ENCODE data around the gene PDLIM1. TPM values are rescaled to one million over a fixed set of nuclear protein-coding genes. Genes with fewer than 3 reads are reported as not detected.

PDLIM1 gene
- total RNA-seq, 4 donors from 2014 or later, result 59.5 to 142 (median 79.2) TPM

DNA sequence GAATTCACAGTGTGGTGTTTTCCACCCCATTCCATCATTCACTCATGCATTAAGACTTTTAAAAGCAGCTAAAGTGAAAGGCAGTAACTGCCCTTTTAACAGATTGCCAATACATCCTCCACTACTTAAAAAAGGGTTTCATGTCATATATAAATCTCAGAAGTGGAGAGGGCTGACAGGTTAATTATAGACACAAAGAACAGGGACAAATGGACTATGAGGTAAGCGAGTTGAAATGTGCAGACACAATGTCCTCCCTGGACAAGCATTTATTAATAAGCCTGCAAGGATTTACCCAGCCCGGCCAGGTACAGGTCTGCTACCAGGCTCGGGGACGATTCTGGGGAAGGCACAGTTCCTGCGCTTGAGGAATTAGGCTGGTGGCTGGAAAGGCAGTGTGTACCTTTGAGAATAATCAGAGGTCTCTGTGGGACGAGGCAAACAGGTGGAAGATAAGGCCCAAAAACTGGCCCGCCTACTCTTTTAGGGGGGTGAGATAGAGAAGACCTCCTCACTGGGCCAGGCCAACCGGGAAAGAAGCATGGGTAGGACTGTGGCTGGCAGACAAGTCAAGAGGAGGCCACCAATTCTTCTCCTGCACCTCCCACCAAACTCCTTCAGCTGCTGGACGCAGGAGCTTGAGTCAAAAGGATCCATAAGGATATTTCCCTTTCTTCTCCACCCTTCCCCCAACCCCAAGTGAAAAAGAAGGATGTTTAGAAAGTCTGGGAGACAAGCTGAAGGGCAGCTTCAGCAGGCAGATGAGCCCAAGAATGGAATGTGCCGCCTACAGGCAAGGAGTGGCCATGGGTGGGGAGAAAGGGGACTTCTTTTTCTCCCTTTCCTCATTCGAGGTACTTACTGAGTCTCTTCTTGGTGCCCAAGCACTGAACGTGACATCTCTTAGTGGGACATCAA, 1.5 kb downstream of the PDLIM1 start:
- intact Hi-C loops (cut with DNase I), result no loop called here
- peaks cover 18 to 69% (median 28%) of the 10 kb centered on the region in 3 donors for H3K4me1 ChIP-seq
- WGBS, 2 donors, result 29 to 42% methylated on average over 12 of the region's 12 CpGs

DNA sequence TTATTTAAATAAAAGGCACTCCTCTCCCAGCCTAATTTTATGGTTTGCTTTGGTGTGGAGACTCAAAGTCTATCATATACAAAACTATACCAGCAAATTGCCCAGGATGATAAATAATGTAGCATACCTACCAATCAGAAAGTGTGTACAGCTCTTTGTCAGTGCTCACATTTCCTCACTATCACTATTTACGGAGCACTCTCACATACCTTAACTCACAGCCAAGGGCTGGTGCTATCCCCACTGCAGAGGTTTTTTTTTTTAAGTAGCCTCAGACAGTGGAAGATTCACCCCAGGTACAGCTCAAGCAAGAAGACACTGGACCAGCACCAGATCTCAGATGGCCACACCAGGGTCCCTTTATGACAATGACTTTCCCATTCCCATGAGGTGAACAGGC, 2.5 kb downstream of the PDLIM1 start:
- no peaks in the 10 kb centered on the region for H3K36me3 ChIP-seq
- no peak for TF ChIP-seq POLR2A (IDR thresholded peaks at IDR 0.05)
- TF ChIP-seq, protein P1, sequence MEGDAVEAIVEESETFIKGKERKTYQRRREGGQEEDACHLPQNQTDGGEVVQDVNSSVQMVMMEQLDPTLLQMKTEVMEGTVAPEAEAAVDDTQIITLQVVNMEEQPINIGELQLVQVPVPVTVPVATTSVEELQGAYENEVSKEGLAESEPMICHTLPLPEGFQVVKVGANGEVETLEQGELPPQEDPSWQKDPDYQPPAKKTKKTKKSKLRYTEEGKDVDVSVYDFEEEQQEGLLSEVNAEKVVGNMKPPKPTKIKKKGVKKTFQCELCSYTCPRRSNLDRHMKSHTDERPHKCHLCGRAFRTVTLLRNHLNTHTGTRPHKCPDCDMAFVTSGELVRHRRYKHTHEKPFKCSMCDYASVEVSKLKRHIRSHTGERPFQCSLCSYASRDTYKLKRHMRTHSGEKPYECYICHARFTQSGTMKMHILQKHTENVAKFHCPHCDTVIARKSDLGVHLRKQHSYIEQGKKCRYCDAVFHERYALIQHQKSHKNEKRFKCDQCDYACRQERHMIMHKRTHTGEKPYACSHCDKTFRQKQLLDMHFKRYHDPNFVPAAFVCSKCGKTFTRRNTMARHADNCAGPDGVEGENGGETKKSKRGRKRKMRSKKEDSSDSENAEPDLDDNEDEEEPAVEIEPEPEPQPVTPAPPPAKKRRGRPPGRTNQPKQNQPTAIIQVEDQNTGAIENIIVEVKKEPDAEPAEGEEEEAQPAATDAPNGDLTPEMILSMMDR (IDR thresholded peaks at IDR 0.05), result no peak
- H3K4me1 ChIP-seq, result peaks cover 18 to 76% (median 28%) of the 10 kb centered on the region in 3 donors
- 42 to 50% methylated on average over 1 of the region's 1 CpG for WGBS, 2 donors
- H3K27ac ChIP-seq, result peak overlapping the region in 3 of 4 donors; percentile 30 to 95 (median 93)
- H3K27me3 ChIP-seq, result peaks cover 0 to 9% (median 0%) of the 10 kb centered on the region in 4 donors
- peak overlapping the region in 3 of 4 donors; percentile 73 to 98 (median 77) for H3K4me3 ChIP-seq
- intact Hi-C loops (cut with DNase I), result no loop called here
- no peak for DNase-seq
- H3K9me3 ChIP-seq, result no peaks in the 10 kb centered on the region

More for the DNA sequence above, 1.5 kb downstream of the PDLIM1 start:
- no peaks in the 10 kb centered on the region for H3K36me3 ChIP-seq
- TF ChIP-seq POLR2A (IDR thresholded peaks at IDR 0.05), result no peak
- TF ChIP-seq, protein P1 (IDR thresholded peaks at IDR 0.05), result peak in 4 of 6 experiments; percentile 24 to 41 (median 26)
- H3K4me3 ChIP-seq, result peak overlapping the region; percentile 62 to 98 (median 75)
- H3K27ac ChIP-seq, result peak overlapping the region; percentile 89 to 96 (median 94)
- no peaks in the 10 kb centered on the region for H3K9me3 ChIP-seq
- DNase-seq, result no peak
- peaks cover 0 to 9% (median 0%) of the 10 kb centered on the region in 4 donors for H3K27me3 ChIP-seq

DNA sequence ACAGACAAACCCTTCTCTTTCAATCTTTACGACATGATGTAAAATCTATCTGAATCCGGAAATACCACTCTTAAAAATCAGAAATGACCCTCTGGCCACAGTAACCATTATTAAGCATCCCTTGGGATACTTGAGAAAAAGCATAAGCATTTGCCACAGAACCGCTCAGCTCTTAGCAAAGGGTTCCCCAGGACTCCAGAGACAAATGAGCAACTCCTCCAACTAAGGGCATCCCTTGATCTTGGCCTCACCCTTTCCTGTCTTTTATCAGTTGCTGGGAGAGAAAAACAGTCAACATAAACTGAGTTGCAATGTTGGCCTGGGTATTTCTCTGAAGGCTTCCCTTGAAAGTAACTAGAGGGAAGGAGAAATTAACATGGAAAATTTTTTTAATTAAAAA, 3.5 kb downstream of the PDLIM1 start:
- Histone ChIP-seq H3K27me3 (peaks cover 0 to 9% (median 0%) of the 10 kb centered on the region in 4 donors), H3K9me3 (no peaks in the 10 kb centered on the region), H3K4me1 (peaks cover 18 to 86% (median 28%) of the 10 kb centered on the region in 3 donors), H3K4me3 (peak overlapping the region in 2 of 4 donors; percentile 77 to 98), H3K36me3 (no peaks in the 10 kb centered on the region), H3K27ac (peak overlapping the region in 3 of 4 donors; percentile 53 to 95 (median 93))
- intact Hi-C loops (cut with DNase I), result no loop called here
- DNase-seq, result no peak
- TF ChIP-seq, protein P1 (IDR thresholded peaks at IDR 0.05), result no peak
- no peak for TF ChIP-seq POLR2A (IDR thresholded peaks at IDR 0.05)
- WGBS, 2 donors, result 57 to 62% methylated on average over 3 of the region's 3 CpGs

DNA sequence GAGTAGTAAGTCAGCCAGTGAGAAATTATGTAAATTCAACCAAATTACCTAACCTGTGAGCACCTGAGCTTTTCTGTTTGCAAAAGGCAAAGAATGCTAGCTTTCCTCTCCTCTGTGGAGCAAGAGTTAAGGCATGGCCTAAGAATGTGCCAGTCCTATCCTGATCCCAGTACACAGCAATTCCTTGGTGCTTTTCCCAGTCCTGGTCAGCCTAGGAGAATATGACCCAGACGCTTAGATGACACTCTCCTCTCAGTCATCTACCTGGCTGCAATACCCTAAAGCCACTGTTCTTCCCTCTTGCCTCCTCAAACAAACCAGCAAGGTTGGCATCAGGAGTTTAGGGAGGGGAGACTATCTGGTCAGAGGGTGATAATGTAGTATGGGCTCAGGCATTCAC, 4.1 kb downstream of the PDLIM1 start:
- DNase-seq, result no peak
- Histone ChIP-seq H3K4me1 (peaks cover 19 to 91% (median 31%) of the 10 kb centered on the region in 3 donors), H3K4me3 (peak overlapping the region in 1 of 4 donors; percentile 98)

More for the DNA sequence above, 4.1 kb downstream of the PDLIM1 start:
- intact Hi-C loops (cut with DNase I), result no loop called here
- Histone ChIP-seq H3K27ac (peak overlapping the region in 3 of 4 donors; percentile 53 to 95 (median 93)), H3K36me3 (no peaks in the 10 kb centered on the region), H3K27me3 (peaks cover 0 to 9% (median 0%) of the 10 kb centered on the region in 4 donors), H3K9me3 (no peaks in the 10 kb centered on the region)
- WGBS, 2 donors, result 50% methylated on average over 1 of the region's 1 CpG; no CpG with 5 or more reads in 1 of the 2 donors
- TF ChIP-seq, protein P1 (IDR thresholded peaks at IDR 0.05), result no peak
- no peak for TF ChIP-seq POLR2A (IDR thresholded peaks at IDR 0.05)
